ENCODE results near the gene PARP16.
"Not testable (repeated sequence)": the region's sequence is repeated elsewhere in the genome, so short reads cannot be mapped to it uniquely, and the experiment has no call there.

DNA sequence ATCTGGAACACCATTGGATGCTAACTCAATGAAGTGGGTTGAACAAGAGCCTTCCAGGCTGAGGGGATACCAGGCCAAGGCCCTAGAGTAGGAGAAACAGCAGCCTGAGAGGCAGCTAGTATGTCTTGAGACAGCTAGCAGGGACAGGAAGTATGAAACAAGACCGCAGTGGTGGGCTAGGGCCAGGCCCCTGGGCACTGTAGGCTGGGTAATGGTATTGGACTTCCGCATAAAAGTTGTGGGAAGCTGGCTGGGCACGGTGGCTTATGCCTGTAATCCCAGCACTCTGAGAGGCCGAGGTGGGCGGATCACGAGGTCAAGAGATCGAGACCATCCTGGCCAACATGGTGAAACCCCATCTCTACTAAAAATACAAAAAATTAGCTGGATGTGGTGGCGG lies 50.2 kb downstream of the PARP16 start:
- TF ChIP-seq, protein P1, sequence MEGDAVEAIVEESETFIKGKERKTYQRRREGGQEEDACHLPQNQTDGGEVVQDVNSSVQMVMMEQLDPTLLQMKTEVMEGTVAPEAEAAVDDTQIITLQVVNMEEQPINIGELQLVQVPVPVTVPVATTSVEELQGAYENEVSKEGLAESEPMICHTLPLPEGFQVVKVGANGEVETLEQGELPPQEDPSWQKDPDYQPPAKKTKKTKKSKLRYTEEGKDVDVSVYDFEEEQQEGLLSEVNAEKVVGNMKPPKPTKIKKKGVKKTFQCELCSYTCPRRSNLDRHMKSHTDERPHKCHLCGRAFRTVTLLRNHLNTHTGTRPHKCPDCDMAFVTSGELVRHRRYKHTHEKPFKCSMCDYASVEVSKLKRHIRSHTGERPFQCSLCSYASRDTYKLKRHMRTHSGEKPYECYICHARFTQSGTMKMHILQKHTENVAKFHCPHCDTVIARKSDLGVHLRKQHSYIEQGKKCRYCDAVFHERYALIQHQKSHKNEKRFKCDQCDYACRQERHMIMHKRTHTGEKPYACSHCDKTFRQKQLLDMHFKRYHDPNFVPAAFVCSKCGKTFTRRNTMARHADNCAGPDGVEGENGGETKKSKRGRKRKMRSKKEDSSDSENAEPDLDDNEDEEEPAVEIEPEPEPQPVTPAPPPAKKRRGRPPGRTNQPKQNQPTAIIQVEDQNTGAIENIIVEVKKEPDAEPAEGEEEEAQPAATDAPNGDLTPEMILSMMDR (IDR thresholded peaks at IDR 0.05; ENCODE audit: borderline replicate concordance, extremely low read depth, low read length, poor library complexity, severe bottlenecking): not testable (repeated sequence)
- TF ChIP-seq EZH2 (IDR thresholded peaks at IDR 0.05; ENCODE audit: borderline replicate concordance, low read depth, low read length, severe bottlenecking): not testable (repeated sequence)

Data from DND-41 (cell line).